Smooth muscle cell (in vitro differentiated cells): ENCODE measurements around the gene RNF32. TPM values are rescaled to one million over a fixed set of nuclear protein-coding genes. Genes with fewer than 3 reads are reported as not detected.

Experiments
- DNase-seq: peaks from one replicate; lab custom pipeline; 2025; ENCODE audit not compliant: unreplicated experiment; lab: John Stamatoyannopoulos, UW
- H2AFZ ChIP-seq: fragments of 200-600 bp; sonication (generic); 2 replicates; pipeline ENCODE4 v1.6.0; 2016; ENCODE audit warnings: antibody characterized with exemption, low read depth, mild to moderate bottlenecking
- H3F3A ChIP-seq: fragments of 200-600 bp; sonication (generic); 2 replicates; pipeline ENCODE4 v1.6.0; 2017; ENCODE audit warnings: antibody characterized with exemption, low read depth
- H3K27ac ChIP-seq: fragments of 200-600 bp; sonication (generic); 2 replicates; pipeline ENCODE4 v1.5.1; 2016; ENCODE audit warnings: low read depth, mild to moderate bottlenecking
- H3K27me3 ChIP-seq: fragments of 200-600 bp; sonication (generic); 2 replicates; pipeline ENCODE4 v1.6.1; 2016; ENCODE audit warnings: low read depth, mild to moderate bottlenecking
- H3K36me3 ChIP-seq: fragments of 200-600 bp; sonication (generic); 2 replicates; pipeline ENCODE4 v1.5.1; 2016; ENCODE audit warnings: low read depth
- H3K4me1 ChIP-seq: fragments of 200-600 bp; sonication (generic); 2 replicates; pipeline ENCODE4 v1.5.1; 2016; ENCODE audit warnings: low read depth
- H3K4me2 ChIP-seq: fragments of 200-600 bp; sonication (generic); 2 replicates; pipeline ENCODE4 v1.6.0; 2016; ENCODE audit warnings: mild to moderate bottlenecking
- H3K4me3 ChIP-seq: fragments of 200-600 bp; sonication (generic); 2 replicates; pipeline ENCODE4 v1.5.1; 2016; ENCODE audit warnings: mild to moderate bottlenecking
- H3K79me2 ChIP-seq: fragments of 200-600 bp; sonication (generic); 2 replicates; pipeline ENCODE4 v1.6.0; 2016; ENCODE audit warnings: low read depth, mild to moderate bottlenecking
- H3K9ac ChIP-seq: fragments of 200-600 bp; sonication (generic); 2 replicates; pipeline ENCODE4 v1.6.0; 2016; ENCODE audit warnings: low read depth
- H3K9me3 ChIP-seq: fragments of 200-600 bp; sonication (generic); replicated peaks from 2 replicates; pipeline ENCODE4 v1.5.1; 2016; ENCODE audit warnings: low read depth
- H4K20me1 ChIP-seq: fragments of 200-600 bp; sonication (generic); 2 replicates; pipeline ENCODE4 v1.6.0; 2016; ENCODE audit warnings: low read depth
- CTCF ChIP-seq: fragments of 200-600 bp; sonication (generic); IDR thresholded peaks from 2 replicates; pipeline ENCODE4 v1.5.1; 2017; ENCODE audit warnings: borderline replicate concordance, mild to moderate bottlenecking, antibody characterized with exemption; ENCODE audit not compliant: insufficient read depth, poor library complexity, severe bottlenecking
- WGBS: methylation state at CpG from one replicate; pipeline ENCODE4 v1.1.7; 2016; ENCODE audit warnings: low lambda C conversion rate; 5-methylcytosine and 5-hydroxymethylcytosine counted together
- polyA plus RNA-seq: library from polyadenylated mRNA; unstranded; fragments of >200 nt; fragmentation: Nextera tagmentation; extraction: Ambion mirVana; gene quantifications from 2 replicates; pipeline ENCODE4 v1.2.1, GENCODE V29; 2016
- total RNA-seq: library from RNA; depleted of rRNA; stranded (reverse); fragments of >200 nt; gene quantifications from 2 replicates; pipeline ENCODE4 v1.2.3, GENCODE V29; 2014

RNF32 gene
- total and polyA plus RNA-seq, 2 experiments from 2014 or later, result 0.63 to 4.3 TPM

GRCh38 chr7:156600496-156600895 lies 40.1 kb upstream of the RNF32 start:
- Histone ChIP-seq H3K4me3 (no peak overlapping the region), H3K4me2 (no peak overlapping the region), H3K27ac (no peak overlapping the region), H3K36me3 (no peaks in the 10 kb centered on the region), H3K4me1 (no peaks in the 10 kb centered on the region), H3K9ac (no peak overlapping the region), H3K9me3 (no peaks in the 10 kb centered on the region), H3K27me3 (no peaks in the 10 kb centered on the region), H3K79me2 (no peaks in the 10 kb centered on the region), H3F3A (no peaks in the 10 kb centered on the region), H4K20me1 (no peaks in the 10 kb centered on the region), H2AFZ (no peak overlapping the region)
- 92% methylated on average over 8 of the region's 8 CpGs for WGBS
- no peak for TF ChIP-seq CTCF
- DNase-seq, result no peak

- 66% methylated on average over 4 of the region's 4 CpGs for WGBS
- Histone ChIP-seq H2AFZ (no peak overlapping the region), H3K9me3 (no peaks in the 10 kb centered on the region), H4K20me1 (no peaks in the 10 kb centered on the region), H3K36me3 (no peaks in the 10 kb centered on the region), H3K27me3 (no peaks in the 10 kb centered on the region), H3K4me3 (no peak overlapping the region), H3K79me2 (no peaks in the 10 kb centered on the region), H3K27ac (no peak overlapping the region), H3F3A (no peaks in the 10 kb centered on the region), H3K9ac (no peak overlapping the region), H3K4me2 (no peak overlapping the region), H3K4me1 (no peaks in the 10 kb centered on the region)
- no peak for DNase-seq
- no peak for TF ChIP-seq CTCF
Measured at GRCh38 chr7:156602283-156602682, 38.3 kb upstream of the RNF32 start.

GRCh38 chr7:156603011-156603410 lies 37.6 kb upstream of the RNF32 start:
- H3K9ac ChIP-seq, result no peak overlapping the region
- TF ChIP-seq CTCF, result no peak

GRCh38 chr7:156603629-156604028 lies 36.9 kb upstream of the RNF32 start:
- Histone ChIP-seq H3K9me3 (no peaks in the 10 kb centered on the region), H3K27ac (no peak overlapping the region), H3F3A (no peaks in the 10 kb centered on the region), H3K4me3 (no peak overlapping the region), H3K79me2 (no peaks in the 10 kb centered on the region), H3K9ac (no peak overlapping the region), H2AFZ (no peak overlapping the region), H4K20me1 (no peaks in the 10 kb centered on the region), H3K27me3 (no peaks in the 10 kb centered on the region), H3K4me2 (no peak overlapping the region), H3K36me3 (no peaks in the 10 kb centered on the region), H3K4me1 (no peaks in the 10 kb centered on the region)
- WGBS, result 74% methylated on average over 7 of the region's 7 CpGs
- DNase-seq, result no peak
- TF ChIP-seq CTCF, result no peak

More at GRCh38 chr7:156603011-156603410, 37.6 kb upstream of the RNF32 start:
- H3K36me3 ChIP-seq, result no peaks in the 10 kb centered on the region
- H3K4me2 ChIP-seq, result no peak overlapping the region
- DNase-seq, result no peak
- no peaks in the 10 kb centered on the region for H3F3A ChIP-seq
- H2AFZ ChIP-seq, result no peak overlapping the region
- no peaks in the 10 kb centered on the region for H3K9me3 ChIP-seq
- H3K4me3 ChIP-seq, result no peak overlapping the region
- no peak overlapping the region for H3K27ac ChIP-seq
- no peaks in the 10 kb centered on the region for H4K20me1 ChIP-seq
- 89% methylated on average over 6 of the region's 6 CpGs for WGBS
- no peaks in the 10 kb centered on the region for H3K4me1 ChIP-seq
- no peaks in the 10 kb centered on the region for H3K79me2 ChIP-seq
- H3K27me3 ChIP-seq, result no peaks in the 10 kb centered on the region
